Ascending aorta (tissue), 2 donors: ENCODE data around the gene UMODL1. TPM values are rescaled to one million over a fixed set of nuclear protein-coding genes. Genes with fewer than 3 reads are reported as not detected.
A peak's percentile ranks its signal among the peaks of the same experiment; 100 is the strongest.

ENCODE experiments used
- DNase-seq, 2 donors: peaks; one replicate each; pipeline ENCODE4 v3.0.0-alpha.2; 2019; ENCODE audit warnings: low spot score in 2 of 2
- H3K27ac ChIP-seq, 2 donors: fragments of 200-600 bp; sonication (generic); one replicate each; pipeline ENCODE4 v1.5.1; 2016 to 2017; ENCODE audit warnings: mild to moderate bottlenecking in 1 of 2
- H3K27me3 ChIP-seq: fragments of 200-600 bp; sonication (generic); one replicate; pipeline ENCODE4 v1.5.1; 2017
- H3K36me3 ChIP-seq, 2 donors: fragments of 200-600 bp; sonication (generic); one replicate each; pipeline ENCODE4 v1.5.1; 2016
- H3K4me1 ChIP-seq, 2 donors: fragments of 200-600 bp; sonication (generic); one replicate each; pipeline ENCODE4 v1.5.1; 2016 to 2017; ENCODE audit warnings: mild to moderate bottlenecking in 1 of 2
- H3K4me3 ChIP-seq, 2 donors: fragments of 200-600 bp; sonication (generic); one replicate each; pipeline ENCODE4 v1.5.1; 2016 to 2017; ENCODE audit warnings: mild to moderate bottlenecking in 1 of 2
- H3K9me3 ChIP-seq, 2 donors: fragments of 200-600 bp; sonication (generic); one replicate each; pipeline ENCODE4 v1.5.1; 2016
- CTCF ChIP-seq, 3 experiments: fragments of 200-600 bp in 2 of 3; fragments of 450-650 bp in 1 of 3; sonication (generic) in 2 of 3; IDR thresholded peaks; one replicate each; pipeline ENCODE4 v1.5.1; 2016 to 2019; ENCODE audit warnings: antibody characterized with exemption in 3 of 3, mild to moderate bottlenecking in 1 of 3, moderate library complexity in 1 of 3
- intact Hi-C: fragments of 100-400 bp; cut with DNase I; formaldehyde crosslinking; loops from one replicate; pipeline ENCODE4 v1.15.1; 2023
- total RNA-seq: library from RNA; depleted of rRNA; stranded (reverse); fragments of >200 nt; gene quantifications from one replicate; pipeline ENCODE4 v1.1.0, GENCODE V29; 2016

The UMODL1 gene
- total RNA-seq, 1 donor from 2014 or later, result not detected

- no peak overlapping the region for H3K4me3 ChIP-seq
- no peak overlapping the region for H3K27ac ChIP-seq
- TF ChIP-seq CTCF (IDR thresholded peaks at IDR 0.05), result no peak
- H3K27me3 ChIP-seq, result no peaks in the 10 kb centered on the region
- DNase-seq, result peak in 1 of 2 donors; percentile 49
- no peaks in the 10 kb centered on the region for H3K36me3 ChIP-seq
- intact Hi-C loops, result no loop called here
- no peaks in the 10 kb centered on the region for H3K4me1 ChIP-seq
- H3K9me3 ChIP-seq, result no peaks in the 10 kb centered on the region
These were observed 82.0 kb downstream of the UMODL1 start for GRCh38 chr21:42153046-42153686.

GRCh38 chr21:42153746-42154145 lies 82.6 kb downstream of the UMODL1 start:
- peak in 1 of 2 donors; percentile 59 for DNase-seq
- no peaks in the 10 kb centered on the region for H3K27me3 ChIP-seq
- no peaks in the 10 kb centered on the region for H3K9me3 ChIP-seq
- H3K4me1 ChIP-seq, result no peaks in the 10 kb centered on the region
- no peak for TF ChIP-seq CTCF (IDR thresholded peaks at IDR 0.05)
- H3K36me3 ChIP-seq, result no peaks in the 10 kb centered on the region
- no peak overlapping the region for H3K4me3 ChIP-seq
- intact Hi-C loops, result no loop called here
- no peak overlapping the region for H3K27ac ChIP-seq

GRCh38 chr21:42154237-42155044 lies 83.3 kb downstream of the UMODL1 start:
- H3K27me3 ChIP-seq, result no peaks in the 10 kb centered on the region
- intact Hi-C loops, result no loop called here
- DNase-seq, result peak in 1 of 2 donors; percentile 22
- H3K9me3 ChIP-seq, result no peaks in the 10 kb centered on the region
- H3K36me3 ChIP-seq, result no peaks in the 10 kb centered on the region
- H3K27ac ChIP-seq, result no peak overlapping the region
- no peaks in the 10 kb centered on the region for H3K4me1 ChIP-seq
- no peak overlapping the region for H3K4me3 ChIP-seq
- TF ChIP-seq CTCF (IDR thresholded peaks at IDR 0.05), result no peak

GRCh38 chr21:42155045-42155855 lies 84.1 kb downstream of the UMODL1 start:
- Histone ChIP-seq H3K27me3 (no peaks in the 10 kb centered on the region), H3K27ac (no peak overlapping the region), H3K9me3 (no peaks in the 10 kb centered on the region), H3K4me1 (no peaks in the 10 kb centered on the region), H3K36me3 (no peaks in the 10 kb centered on the region), H3K4me3 (no peak overlapping the region)
- no peak for TF ChIP-seq CTCF (IDR thresholded peaks at IDR 0.05)
- peak in 1 of 2 donors; percentile 42 for DNase-seq
- intact Hi-C loops, result no loop called here

GRCh38 chr21:42156690-42157605 lies 85.8 kb downstream of the UMODL1 start:
- Histone ChIP-seq H3K36me3 (no peaks in the 10 kb centered on the region), H3K9me3 (no peaks in the 10 kb centered on the region), H3K27ac (no peak overlapping the region), H3K27me3 (no peaks in the 10 kb centered on the region), H3K4me3 (no peak overlapping the region), H3K4me1 (no peaks in the 10 kb centered on the region)
- peak in 1 of 2 donors; percentile 57 for DNase-seq
- intact Hi-C loops, result no loop called here
- TF ChIP-seq CTCF (IDR thresholded peaks at IDR 0.05), result no peak
